H1 (cell line): ENCODE measurements around the gene TLK1. TPM values are rescaled to one million over a fixed set of nuclear protein-coding genes. Genes with fewer than 3 reads are reported as not detected.

ENCODE experiments used
- CTCF ChIA-PET: fragments of 300-600 bp; sonication (Branson Sonifier 250); formaldehyde crosslinking; loops from one replicate; lab custom pipeline; 2021; ENCODE audit not compliant: partially characterized antibody; lab: Charles Lee
- POLR2A ChIA-PET: fragments of 300-600 bp; sonication (Branson Sonifier 250); formaldehyde crosslinking; loops from one replicate; lab custom pipeline; 2021; ENCODE audit warnings: inconsistent platforms; ENCODE audit not compliant: partially characterized antibody; lab: Charles Lee
- DNase-seq, 2 experiments: peaks; one replicate each; pipeline versions ENCODE4 v3.0.0 to v3.0.0-alpha.2; 2010 to 2022; ENCODE audit warnings: low spot score in 2 of 2, low read depth in 1 of 2, mixed read lengths in 1 of 2
- FAIRE-seq: peaks from 2 replicates; lab custom pipeline; 2011; peaks lifted over from hg19 to GRCh38; lab: Jason Lieb, UNC
- H2AFZ ChIP-seq: 2 replicates; pipeline ENCODE4 v1.8.1; 2012; ENCODE audit warnings: low read length, inconsistent platforms
- H2AK5ac ChIP-seq: 2 replicates; pipeline ENCODE4 v1.6.1; 2013; ENCODE audit warnings: low read depth, low read length
- H2BK120ac ChIP-seq: replicated peaks from 2 replicates; pipeline ENCODE3; 2013; ENCODE audit warnings: low read depth, low read length, inconsistent platforms
- H2BK12ac ChIP-seq: 2 replicates; pipeline ENCODE4 v1.6.1; 2013; ENCODE audit warnings: low read depth, low read length
- H2BK15ac ChIP-seq: 2 replicates; pipeline ENCODE4 v1.6.1; 2013; ENCODE audit warnings: low read length
- H2BK20ac ChIP-seq: 2 replicates; pipeline ENCODE4 v1.6.1; 2013; ENCODE audit warnings: low read length
- H2BK5ac ChIP-seq: 2 replicates; pipeline ENCODE4 v1.6.1; 2013; ENCODE audit warnings: low read depth, low read length
- H3K14ac ChIP-seq: 2 replicates; pipeline ENCODE4 v1.6.1; 2013; ENCODE audit warnings: inconsistent platforms; ENCODE audit not compliant: insufficient read length
- H3K18ac ChIP-seq: 2 replicates; pipeline ENCODE4 v1.6.1; 2013; ENCODE audit warnings: low read length; ENCODE audit errors: extremely low read depth
- H3K23ac ChIP-seq: 2 replicates; pipeline ENCODE4 v1.6.1; 2013; ENCODE audit warnings: inconsistent platforms; ENCODE audit not compliant: insufficient read length
- H3K23me2 ChIP-seq: 2 replicates; pipeline ENCODE4 v1.6.1; 2013; ENCODE audit warnings: low read depth, low read length
- H3K27ac ChIP-seq: 2 replicates; pipeline ENCODE4 v1.6.1; 2011; ENCODE audit warnings: low read depth, low read length, inconsistent platforms
- H3K27me3 ChIP-seq, 4 experiments: replicated peaks in 1 of 4; 1 replicate in 1 of 4; 2 replicates in 3 of 4; pipeline versions ENCODE4 v1.6.1 to v1.8.1; 2011 to 2013; ENCODE audit warnings: low read length in 3 of 4, mild to moderate bottlenecking in 3 of 4, inconsistent platforms in 2 of 4, mixed read lengths in 2 of 4, moderate library complexity in 1 of 4; ENCODE audit not compliant: control insufficient read depth in 3 of 4, insufficient read depth in 3 of 4; ENCODE audit errors: extremely low read depth in 1 of 4
- H3K36me3 ChIP-seq, 4 experiments: 2 replicates each; pipeline versions ENCODE4 v1.6.1 to v1.8.1; 2011 to 2013; ENCODE audit warnings: mild to moderate bottlenecking in 4 of 4, low read length in 3 of 4, moderate library complexity in 2 of 4, control low read depth in 1 of 4, inconsistent platforms in 1 of 4; ENCODE audit not compliant: insufficient read depth in 4 of 4, control insufficient read depth in 2 of 4
- H3K4ac ChIP-seq: replicated peaks from 2 replicates; pipeline ENCODE3; 2013; ENCODE audit warnings: low read length, low read depth, mixed read lengths, inconsistent platforms; ENCODE audit not compliant: insufficient read length
- H3K4me1 ChIP-seq, 4 experiments: replicated peaks in 1 of 4; 1 replicate in 1 of 4; 2 replicates in 3 of 4; pipeline versions ENCODE4 v1.6.1 to v1.8.1; 2011 to 2013; ENCODE audit warnings: low read length in 3 of 4, inconsistent platforms in 2 of 4, mixed read lengths in 1 of 4; ENCODE audit not compliant: insufficient read depth in 4 of 4, control insufficient read depth in 3 of 4
- H3K4me2 ChIP-seq, 2 experiments: 2 replicates each; pipeline versions ENCODE4 v1.6.1 to v1.8.1; 2011 to 2013; ENCODE audit warnings: low read depth in 2 of 2, low read length in 2 of 2, control low read depth in 1 of 2, inconsistent platforms in 1 of 2, mild to moderate bottlenecking in 1 of 2; ENCODE audit not compliant: insufficient read depth in 1 of 2
- H3K4me3 ChIP-seq, 4 experiments: fragments of 200-600, 300-600 bp in 1 of 4; sonication (generic), shearing (Covaris generic), sonication (Bioruptor Twin) in 1 of 4; 2 replicates each; pipeline versions ENCODE4 v1.5.1 to v1.8.1; 2011 to 2016; ENCODE audit warnings: low read length in 4 of 4, low read depth in 3 of 4, control low read depth in 2 of 4, inconsistent platforms in 2 of 4, mild to moderate bottlenecking in 2 of 4, mixed read lengths in 1 of 4, moderate library complexity in 1 of 4; ENCODE audit not compliant: insufficient read depth in 2 of 4; ENCODE audit errors: extremely low read depth in 1 of 4
- H3K56ac ChIP-seq: replicated peaks from 2 replicates; pipeline ENCODE3; 2013; ENCODE audit warnings: low read depth, mild to moderate bottlenecking, mixed read lengths, low read length, inconsistent platforms; ENCODE audit not compliant: insufficient read length
- H3K79me1 ChIP-seq: 2 replicates; pipeline ENCODE4 v1.6.1; 2013; ENCODE audit warnings: low read depth, low read length, control low read depth
- H3K79me2 ChIP-seq, 2 experiments: 2 replicates each; pipeline versions ENCODE4 v1.6.1 to v1.8.1; 2012 to 2013; ENCODE audit warnings: low read length in 2 of 2, mild to moderate bottlenecking in 2 of 2, inconsistent platforms in 1 of 2; ENCODE audit not compliant: insufficient read depth in 2 of 2, control insufficient read depth in 1 of 2
- H3K9ac ChIP-seq, 4 experiments: replicated peaks in 1 of 4; 1 replicate in 1 of 4; 2 replicates in 3 of 4; pipeline versions ENCODE4 v1.6.1 to v1.8.1; 2011 to 2013; ENCODE audit warnings: low read depth in 3 of 4, low read length in 3 of 4, control low read depth in 2 of 4, mild to moderate bottlenecking in 2 of 4, moderate library complexity in 2 of 4, inconsistent platforms in 1 of 4; ENCODE audit errors: extremely low read depth in 1 of 4
- H3K9me3 ChIP-seq, 2 experiments: 2 replicates each; pipeline versions ENCODE4 v1.6.1 to v1.8.1; 2012 to 2013; ENCODE audit warnings: mild to moderate bottlenecking in 2 of 2, moderate library complexity in 2 of 2, control low read depth in 1 of 2, inconsistent platforms in 1 of 2, low read depth in 1 of 2, low read length in 1 of 2, mixed read lengths in 1 of 2; ENCODE audit not compliant: insufficient read depth in 2 of 2
- H4K20me1 ChIP-seq, 2 experiments: replicated peaks in 1 of 2; 2 replicates each; pipeline versions ENCODE3 to v1.8.1; 2011 to 2013; ENCODE audit warnings: inconsistent platforms in 2 of 2, low read length in 2 of 2, mild to moderate bottlenecking in 1 of 2; ENCODE audit not compliant: insufficient read depth in 2 of 2, control insufficient read depth in 1 of 2
- H4K5ac ChIP-seq: 2 replicates; pipeline ENCODE4 v1.6.1; 2013; ENCODE audit warnings: low read length, low read depth, mixed read lengths, inconsistent platforms; ENCODE audit not compliant: insufficient read length
- H4K8ac ChIP-seq: 2 replicates; pipeline ENCODE4 v1.8.0; 2013; ENCODE audit warnings: mild to moderate bottlenecking, moderate library complexity, low read length, inconsistent platforms; ENCODE audit not compliant: insufficient read depth; ENCODE audit errors: extremely low read depth
- H4K91ac ChIP-seq: replicated peaks from 2 replicates; pipeline ENCODE3; 2013; ENCODE audit warnings: low read length, mixed read lengths, inconsistent platforms; ENCODE audit not compliant: insufficient read length
- ASH2L ChIP-seq: fragments of 200-600, 300-600 bp; sonication (generic); IDR thresholded peaks from one replicate; pipeline ENCODE4 v1.7.1; 2017; ENCODE audit warnings: low read length
- BRCA1 ChIP-seq: IDR thresholded peaks from 2 replicates; pipeline ENCODE4 v1.6.1; 2012; ENCODE audit warnings: low read depth, low read length, improper control_type of control experiment
- CBX8 ChIP-seq: fragments of 300-800, 300-1000 bp; sonication (generic); IDR thresholded peaks from 2 replicates; pipeline ENCODE4 v1.7.1; 2016; ENCODE audit warnings: low read depth, low read length, borderline replicate concordance
- JUN ChIP-seq: IDR thresholded peaks from 2 replicates; pipeline ENCODE4 v1.6.1; 2011; ENCODE audit warnings: low read depth, mild to moderate bottlenecking, improper control_type of control experiment, low read length
- MAX ChIP-seq: IDR thresholded peaks from 2 replicates; pipeline ENCODE4 v1.6.1; 2012; ENCODE audit warnings: inconsistent platforms
- POLR2A ChIP-seq, 2 experiments: IDR thresholded peaks; 1 replicate in 1 of 2; 2 replicates in 1 of 2; pipeline ENCODE4 v1.6.1; 2011; ENCODE audit warnings: low read depth in 2 of 2, low read length in 2 of 2, mild to moderate bottlenecking in 2 of 2; ENCODE audit errors: control extremely low read depth in 1 of 2
- POU5F1 ChIP-seq: IDR thresholded peaks from 2 replicates; pipeline ENCODE4 v1.6.1; 2011; ENCODE audit warnings: low read depth, mild to moderate bottlenecking, low read length, moderate library complexity
- RFX5 ChIP-seq: IDR thresholded peaks from 2 replicates; pipeline ENCODE4 v1.6.1; 2011; ENCODE audit warnings: low read depth, low read length, improper control_type of control experiment, borderline replicate concordance
- TBP ChIP-seq: IDR thresholded peaks from 2 replicates; pipeline ENCODE4 v1.6.1; 2011; ENCODE audit warnings: low read depth, low read length, improper control_type of control experiment
- TEAD4 ChIP-seq: IDR thresholded peaks from 2 replicates; pipeline ENCODE4 v1.6.1; 2012; ENCODE audit warnings: low read depth, low read length, inconsistent platforms, mixed read lengths
- YY1 ChIP-seq: IDR thresholded peaks from 2 replicates; pipeline ENCODE4 v1.6.1; 2011; ENCODE audit warnings: low read depth, mild to moderate bottlenecking, low read length
- WGBS, 2 experiments: shearing (Covaris generic) in 1 of 2; methylation state at CpG; one replicate each; pipeline versions ENCODE4 v1.1.6 to v1.1.7; 2013 to 2015; ENCODE audit warnings: low lambda C conversion rate in 2 of 2, mixed read lengths in 2 of 2, inconsistent platforms in 1 of 2, low coverage in 1 of 2, missing lambda C conversion rate in 1 of 2; ENCODE audit not compliant: insufficient replicate concordance in 2 of 2, insufficient coverage in 1 of 2, insufficient read length in 1 of 2; ENCODE audit errors: extremely low coverage in 1 of 2, missing lambda C conversion rate in 1 of 2; 5-methylcytosine and 5-hydroxymethylcytosine counted together
- polyA plus RNA-seq, 7 experiments: library from polyadenylated mRNA; depleted of rRNA in 3 of 7; stranded (reverse) in 5 of 7; unstranded in 2 of 7; fragments of >200 nt in 5 of 7; fragments of 200-250 nt in 2 of 7; gene quantifications; 1 replicate in 5 of 7; 2 replicates in 1 of 7; 4 replicates in 1 of 7; pipeline versions ENCODE4 v1.2.1 to v1.2.3, GENCODE V29; 2011 to 2013; ENCODE audit warnings: missing spikeins in 2 of 7, mixed read lengths in 2 of 7
- total RNA-seq: library from RNA; stranded (reverse); fragmentation: NEBNext Ultra II Directional; extraction: Animal tissue kit (Norgen Biotek cat#: 25700); gene quantifications from 2 replicates; pipeline ENCODE4 v1.2.1, GENCODE V29; 2021
- TF ChIP-seq, protein P1 (sequence below): IDR thresholded peaks from 2 replicates; pipeline ENCODE4 v1.6.1; 2011; ENCODE audit warnings: low read length, improper control_type of control experiment

Gene TLK1
- total and polyA plus RNA-seq, 2 of the 8 experiments (the other 6 are each of a cell fraction or from before 2014, with no cell fraction given): 11.2 to 102 TPM

DNA sequence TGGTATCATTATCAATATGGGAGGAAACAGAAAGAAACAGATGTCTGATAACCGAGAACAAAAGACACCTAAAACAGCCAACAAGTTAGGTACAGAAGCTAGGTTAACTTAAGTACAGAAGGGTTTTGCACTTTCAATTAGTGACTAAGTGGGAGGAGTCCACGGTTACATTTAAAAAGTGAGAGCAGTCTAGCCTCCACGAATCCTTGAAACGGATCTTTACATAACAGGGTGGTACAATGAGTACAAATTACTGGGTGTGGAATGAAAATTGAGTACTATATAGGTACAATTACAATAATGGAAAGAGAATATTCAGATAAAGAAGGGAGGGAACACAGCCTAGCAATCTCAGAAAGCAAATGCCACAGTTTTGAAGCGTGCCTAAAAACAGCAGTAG is 76.6 kb downstream of the TLK1 start:
- Histone ChIP-seq H3K27ac (no peak overlapping the region), H4K20me1 (peaks cover 0 to 2% of the 10 kb centered on the region in 2 experiments)
- WGBS, 2 experiments: 71% methylated on average over 5 of the region's 5 CpGs; no CpG with 5 or more reads in 1 of the 2 experiments
- TF ChIP-seq YY1 (no peak), ASH2L (no peak), TBP (no peak), JUN (no peak), POU5F1 (no peak), CBX8 (no peak), TEAD4 (no peak), MAX (no peak), POLR2A (IDR thresholded peaks at IDR 0.05; ENCODE audit: control extremely low read depth in 1 of 2, low read depth in 2 of 2, low read length in 2 of 2) (no peak), RFX5 (no peak), BRCA1 (no peak)
- TF ChIP-seq, protein P1, sequence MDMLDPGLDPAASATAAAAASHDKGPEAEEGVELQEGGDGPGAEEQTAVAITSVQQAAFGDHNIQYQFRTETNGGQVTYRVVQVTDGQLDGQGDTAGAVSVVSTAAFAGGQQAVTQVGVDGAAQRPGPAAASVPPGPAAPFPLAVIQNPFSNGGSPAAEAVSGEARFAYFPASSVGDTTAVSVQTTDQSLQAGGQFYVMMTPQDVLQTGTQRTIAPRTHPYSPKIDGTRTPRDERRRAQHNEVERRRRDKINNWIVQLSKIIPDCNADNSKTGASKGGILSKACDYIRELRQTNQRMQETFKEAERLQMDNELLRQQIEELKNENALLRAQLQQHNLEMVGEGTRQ: no peak

More for the DNA sequence above, 76.6 kb downstream of the TLK1 start:
- Histone ChIP-seq H3K79me2 (peaks cover 0 to 95% of the 10 kb centered on the region in 2 experiments; a peak in 3 of 4 replicates), H2BK20ac (no peak overlapping the region), H3K9me3 (no peaks in the 10 kb centered on the region), H3K4me2 (no peak overlapping the region; a peak in 1 of 4 replicates), H3K4me1 (peaks cover 0 to 5% (median 0%) of the 10 kb centered on the region in 4 experiments; a peak in 2 of 7 replicates), H2BK12ac (no peak overlapping the region), H3K23ac (no peak overlapping the region), H3K18ac (no peak overlapping the region), H3K4me3 (no peak overlapping the region), H3K4ac (no peak overlapping the region), H2AFZ (no peak overlapping the region), H3K9ac (no peak overlapping the region), H2BK120ac (no peak overlapping the region), H3K14ac (no peak overlapping the region), H4K91ac (no peak overlapping the region), H3K27me3 (no peaks in the 10 kb centered on the region), H3K79me1 (no peaks in the 10 kb centered on the region; the same call in 1 of the 2 replicates), H4K5ac (no peak overlapping the region), H2AK5ac (no peak overlapping the region), H3K36me3 (peaks cover 0 to 6% (median 0%) of the 10 kb centered on the region in 4 experiments; a peak in 3 of 8 replicates), H2BK15ac (no peak overlapping the region), H3K56ac (no peak overlapping the region), H3K23me2 (no peaks in the 10 kb centered on the region), H4K8ac (no peak overlapping the region), H2BK5ac (no peak overlapping the region)
- POLR2A ChIA-PET: no interaction called here
- no peak for DNase-seq
- FAIRE-seq: no peak
- CTCF ChIA-PET: interaction anchor here (3.4 kb wide), 1 partner anchor 7 kb away, joined by 17 read pairs; no protein-coding TSS in a partner anchor
